CD4-positive, alpha-beta memory T cell (primary cell): ENCODE results near the gene CYP11A1. TPM values are rescaled to one million over a fixed set of nuclear protein-coding genes. Genes with fewer than 3 reads are reported as not detected.
A peak's percentile ranks its signal among the peaks of the same experiment; 100 is the strongest.

ENCODE experiments used
- CTCF ChIA-PET: fragments of 350-600 bp; sonication (Branson Sonifier 250); formaldehyde crosslinking; loops from one replicate; lab custom pipeline; 2021; ENCODE audit warnings: inconsistent platforms; ENCODE audit not compliant: partially characterized antibody; lab: Charles Lee
- POLR2A ChIA-PET: fragments of 350-600 bp; sonication (Branson Sonifier 250); formaldehyde crosslinking; loops from one replicate; lab custom pipeline; 2021; ENCODE audit not compliant: partially characterized antibody; lab: Charles Lee
- DNase-seq, 5 donors: peaks; one replicate each; pipeline versions ENCODE4 v3.0.0 to v3.0.0-alpha.2; 2020 to 2022; ENCODE audit warnings: mixed read lengths in 1 of 5
- H3K27ac ChIP-seq: one replicate; pipeline ENCODE4 v1.7.0; 2013; ENCODE audit warnings: low read depth, low read length
- H3K27me3 ChIP-seq: 2 replicates; pipeline ENCODE4 v1.7.0; 2013; ENCODE audit warnings: mild to moderate bottlenecking, low read length, moderate library complexity; ENCODE audit not compliant: insufficient read depth
- H3K36me3 ChIP-seq: 2 replicates; pipeline ENCODE4 v1.7.0; 2013; ENCODE audit warnings: mild to moderate bottlenecking, low read length, moderate library complexity; ENCODE audit not compliant: insufficient read depth
- H3K4me1 ChIP-seq: 2 replicates; pipeline ENCODE4 v1.7.0; 2013; ENCODE audit warnings: mild to moderate bottlenecking, low read length, moderate library complexity; ENCODE audit not compliant: insufficient read depth
- H3K4me3 ChIP-seq, 2 donors: one replicate each; pipeline ENCODE4 v1.7.0; 2013; ENCODE audit warnings: low read length in 2 of 2, mild to moderate bottlenecking in 1 of 2
- H3K9me3 ChIP-seq, 2 donors: one replicate each; pipeline ENCODE4 v1.7.0; 2013; ENCODE audit warnings: low read length in 2 of 2, control low read depth in 1 of 2; ENCODE audit not compliant: control insufficient read depth in 1 of 2
- H3K27ac Mint-ChIP-seq, 7 donors: one replicate each; pipeline ENCODE4 v1.8.0; 2020 to 2021; ENCODE audit warnings: mixed read lengths in 7 of 7, mild to moderate bottlenecking in 6 of 7, inconsistent platforms in 3 of 7, moderate library complexity in 3 of 7
- H3K27me3 Mint-ChIP-seq, 2 donors: one replicate each; pipeline ENCODE4 v1.8.0; 2020 to 2021; ENCODE audit warnings: mixed read lengths in 2 of 2
- H3K36me3 Mint-ChIP-seq, 2 donors: one replicate each; pipeline ENCODE4 v1.8.0; 2020 to 2021; ENCODE audit warnings: mixed read lengths in 2 of 2, inconsistent platforms in 1 of 2, mild to moderate bottlenecking in 1 of 2
- H3K4me1 Mint-ChIP-seq, 4 donors: one replicate each; pipeline ENCODE4 v1.8.0; 2020 to 2021; ENCODE audit warnings: mixed read lengths in 4 of 4, mild to moderate bottlenecking in 1 of 4
- H3K4me3 Mint-ChIP-seq, 8 donors: one replicate each; pipeline ENCODE4 v1.8.0; 2020 to 2021; ENCODE audit warnings: mixed read lengths in 8 of 8, mild to moderate bottlenecking in 7 of 8, moderate library complexity in 6 of 8, inconsistent platforms in 3 of 8
- H3K9me3 Mint-ChIP-seq, 8 donors: one replicate each; pipeline ENCODE4 v1.8.0; 2020 to 2021; ENCODE audit warnings: mixed read lengths in 8 of 8, mild to moderate bottlenecking in 5 of 8, inconsistent platforms in 3 of 8, moderate library complexity in 1 of 8
- intact Hi-C: fragments of 100-400 bp; cut with micrococcal nuclease; formaldehyde crosslinking; loops from one replicate; pipeline ENCODE4 v1.15.1; 2023
- polyA plus RNA-seq, 2 donors: library from polyadenylated mRNA; unstranded; fragments of 300-500 nt; fragmentation: Illumina TruSeq; gene quantifications; one replicate each; pipeline ENCODE4 v1.2.3, GENCODE V29; 2021
- total RNA-seq, 2 experiments: library from RNA; stranded (reverse); gene quantifications; one replicate each; pipeline ENCODE4 v1.2.3, GENCODE V29; 2021

Gene CYP11A1
- total and polyA plus RNA-seq, 4 experiments from 2014 or later = not detected

DNA sequence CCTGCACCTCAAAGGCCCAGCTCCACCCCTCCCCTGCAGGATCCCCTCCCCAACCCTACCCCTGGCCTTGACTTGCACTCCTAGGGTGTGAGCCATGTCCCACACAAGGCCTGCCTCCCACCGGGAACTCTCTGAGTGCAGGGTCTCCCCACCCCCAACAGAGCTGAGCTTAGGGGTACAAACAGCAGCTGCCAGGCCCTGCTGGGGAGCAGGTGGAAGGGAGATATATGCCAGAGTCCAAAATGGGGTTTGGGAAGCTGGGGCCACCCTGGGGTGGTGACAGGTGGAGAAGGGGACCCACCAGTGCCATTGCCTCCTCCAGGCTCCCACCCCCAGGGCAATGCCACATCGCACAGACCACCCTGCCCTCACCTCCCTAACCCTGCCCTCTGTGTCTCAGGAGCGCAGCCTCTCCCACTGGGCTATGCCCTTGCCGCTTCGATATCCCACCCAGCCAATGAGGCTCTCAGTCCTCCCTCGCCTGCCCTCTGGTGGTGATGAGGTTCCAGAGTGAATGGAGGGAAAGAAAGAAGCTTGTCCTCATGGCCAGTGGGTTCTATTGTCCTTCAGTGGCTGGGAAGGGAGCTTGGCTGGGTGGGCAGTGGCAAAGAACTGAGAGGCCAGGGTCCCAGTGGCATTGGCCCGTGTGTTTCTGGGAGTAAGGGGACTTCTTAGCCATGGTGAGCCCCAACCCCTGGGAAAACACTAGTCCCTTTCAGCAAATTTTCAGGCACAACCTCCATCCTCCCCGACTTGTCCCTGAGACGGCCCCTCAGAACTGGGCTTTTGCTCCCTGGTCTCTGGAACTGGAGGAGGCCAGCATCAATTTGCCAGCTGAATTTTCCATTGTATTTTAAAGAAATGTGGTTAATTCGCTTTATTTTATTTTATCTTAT lies 46.8 kb downstream of the CYP11A1 start:
- peak overlapping the region in 1 of 7 donors; percentile 64 for H3K27ac Mint-ChIP-seq
- CTCF ChIA-PET = interaction anchor here (1.7 to 2.4 kb wide), 2 partner anchors 193 to 348 kb away, joined by 8 to 11 read pairs; no protein-coding TSS in a partner anchor

DNA sequence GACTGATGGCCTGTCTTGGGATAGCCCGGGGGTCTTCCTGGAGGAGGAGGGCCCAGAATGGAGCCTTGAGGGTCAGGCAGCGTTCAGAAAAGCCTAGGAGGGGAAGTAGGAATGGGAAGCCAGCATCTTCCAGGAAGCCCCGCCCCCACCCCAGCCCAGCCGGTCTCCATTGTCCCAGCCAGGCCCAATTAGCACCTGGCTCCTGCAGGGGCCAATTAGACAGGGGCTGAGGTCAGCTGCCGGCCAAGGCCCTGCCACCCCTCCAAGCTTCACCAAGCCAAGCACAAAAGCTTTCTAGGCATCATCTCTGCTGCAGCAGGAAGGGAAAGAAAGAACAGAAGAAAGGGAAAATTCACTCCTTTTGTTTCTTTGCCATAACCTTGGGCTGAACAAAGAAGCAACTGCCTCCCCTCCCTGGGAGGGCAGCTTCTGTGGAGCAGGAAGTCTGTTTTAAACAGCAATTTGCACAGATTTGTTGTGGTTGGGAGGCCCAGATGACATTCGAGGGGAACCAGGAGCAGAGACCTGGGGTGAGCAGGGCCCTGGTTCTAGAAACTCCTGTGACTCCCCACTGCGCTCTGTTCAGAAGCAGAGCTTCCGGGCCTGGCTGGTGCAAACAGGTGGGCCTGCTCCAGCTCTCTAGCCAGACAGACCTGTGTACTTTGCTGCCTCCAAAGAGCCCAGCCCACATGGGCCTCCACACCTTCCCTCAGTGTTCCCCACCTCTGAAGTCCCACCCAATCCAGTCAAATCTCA lies 47.7 kb downstream of the CYP11A1 start:
- H3K27ac Mint-ChIP-seq = no peak overlapping the region
- no peaks in the 10 kb centered on the region for H3K9me3 Mint-ChIP-seq
- DNase-seq = no peak
- no peaks in the 10 kb centered on the region for H3K36me3 Mint-ChIP-seq
- no peak overlapping the region for H3K4me3 ChIP-seq
- H3K4me1 Mint-ChIP-seq = peaks cover 4 to 11% (median 9%) of the 10 kb centered on the region in 4 donors
- peaks cover 2 to 6% of the 10 kb centered on the region in 2 donors for H3K27me3 Mint-ChIP-seq
- H3K9me3 ChIP-seq = no peaks in the 10 kb centered on the region
- no peak overlapping the region for H3K27ac ChIP-seq
- no peaks in the 10 kb centered on the region for H3K36me3 ChIP-seq
- CTCF ChIA-PET = interaction anchor here (1.7 to 2.4 kb wide), 2 partner anchors 192 to 347 kb away, joined by 8 to 11 read pairs; no protein-coding TSS in a partner anchor
- no peaks in the 10 kb centered on the region for H3K27me3 ChIP-seq
- intact Hi-C loops = loop anchor here (1.0 kb wide), 1 partner anchor 346 kb away; no protein-coding TSS in a partner anchor
- H3K4me3 Mint-ChIP-seq = no peak overlapping the region
- peaks cover 10% of the 10 kb centered on the region for H3K4me1 ChIP-seq
- POLR2A ChIA-PET = no interaction called here

More for the DNA sequence above, 46.8 kb downstream of the CYP11A1 start:
- H3K36me3 Mint-ChIP-seq = no peaks in the 10 kb centered on the region
- POLR2A ChIA-PET = no interaction called here
- Histone ChIP-seq H3K4me1 (peaks cover 2% of the 10 kb centered on the region), H3K9me3 (no peaks in the 10 kb centered on the region), H3K27ac (no peak overlapping the region), H3K36me3 (no peaks in the 10 kb centered on the region), H3K27me3 (no peaks in the 10 kb centered on the region), H3K4me3 (no peak overlapping the region)
- DNase-seq = peak in 1 of 5 donors; percentile 6
- no peak overlapping the region for H3K4me3 Mint-ChIP-seq
- no peaks in the 10 kb centered on the region for H3K9me3 Mint-ChIP-seq
- peaks cover 2 to 6% of the 10 kb centered on the region in 2 donors for H3K27me3 Mint-ChIP-seq
- intact Hi-C loops = loop anchor here (1.0 kb wide), 1 partner anchor 347 kb away; no protein-coding TSS in a partner anchor
- peaks cover under 1 to 2% (median 2%) of the 10 kb centered on the region in 4 donors for H3K4me1 Mint-ChIP-seq

DNA sequence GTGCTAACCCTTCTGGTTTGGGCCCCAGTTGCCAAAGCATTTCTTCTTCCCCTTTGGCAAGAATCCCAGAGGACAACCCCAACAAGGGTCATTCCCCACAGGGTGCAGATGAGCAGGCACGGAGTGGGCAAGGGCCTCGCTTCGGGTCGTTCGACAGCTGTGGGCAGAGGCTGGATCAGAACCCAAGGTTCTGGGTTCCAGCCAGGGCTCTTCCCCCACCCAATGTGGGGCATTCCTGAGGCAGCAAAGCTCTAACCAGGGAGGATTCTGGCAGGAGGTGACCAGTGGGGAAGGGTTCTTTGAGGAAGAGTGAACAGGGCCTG lies 48.3 kb downstream of the CYP11A1 start:
- H3K4me3 Mint-ChIP-seq = no peak overlapping the region
- ChIA-PET CTCF (interaction anchor here (1.7 to 2.4 kb wide), 2 partner anchors 191 to 346 kb away, joined by 8 to 11 read pairs; no protein-coding TSS in a partner anchor), POLR2A (no interaction called here)
- DNase-seq = no peak
- H3K27ac Mint-ChIP-seq = no peak overlapping the region
- H3K9me3 Mint-ChIP-seq = no peaks in the 10 kb centered on the region
- no peaks in the 10 kb centered on the region for H3K36me3 Mint-ChIP-seq
- Histone ChIP-seq H3K9me3 (no peaks in the 10 kb centered on the region), H3K36me3 (no peaks in the 10 kb centered on the region), H3K27me3 (no peaks in the 10 kb centered on the region), H3K27ac (no peak overlapping the region), H3K4me3 (no peak overlapping the region), H3K4me1 (peaks cover 12% of the 10 kb centered on the region)
- intact Hi-C loops = no loop called here
- peaks cover 2 to 4% of the 10 kb centered on the region in 2 donors for H3K27me3 Mint-ChIP-seq
- H3K4me1 Mint-ChIP-seq = peaks cover 4 to 17% (median 10%) of the 10 kb centered on the region in 4 donors

DNA sequence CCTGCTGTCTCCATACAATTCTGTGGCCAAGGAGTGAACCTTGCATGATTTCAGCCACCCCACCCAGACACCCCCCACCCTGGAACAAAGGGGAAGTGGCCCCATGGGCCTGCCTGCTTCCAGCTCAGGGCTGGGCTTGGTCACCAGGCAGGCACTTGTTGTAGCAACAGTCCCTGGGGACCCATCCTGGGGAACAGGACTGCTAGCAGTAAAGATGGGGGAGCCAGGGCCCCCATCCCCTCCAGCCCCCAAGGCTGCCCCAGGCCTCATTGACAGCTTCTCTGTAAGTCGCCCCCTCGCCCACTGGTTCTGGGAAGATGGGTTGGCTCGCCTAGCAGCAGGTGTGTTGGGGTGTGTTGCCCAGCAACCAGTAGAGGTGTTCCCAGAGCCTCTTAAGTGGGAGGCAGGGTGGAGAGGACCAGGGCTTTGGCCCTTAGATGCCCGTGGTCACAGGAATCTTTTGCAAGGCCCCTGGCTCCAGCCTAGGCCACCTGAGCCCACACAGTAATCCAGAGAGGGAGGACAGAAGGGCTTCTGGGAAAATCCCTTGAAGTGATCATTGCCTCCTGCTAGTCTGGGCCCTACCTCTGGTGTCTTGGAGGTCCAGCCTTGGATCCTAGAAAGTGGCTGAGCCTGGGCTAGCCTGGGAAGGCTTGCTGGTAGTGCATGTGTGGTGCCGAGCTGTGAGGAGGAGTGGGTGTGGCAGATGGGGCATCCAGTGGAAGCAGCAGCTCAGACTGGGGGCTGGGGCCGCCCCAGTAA lies 48.9 kb downstream of the CYP11A1 start:
- no peak for DNase-seq
- H3K27me3 Mint-ChIP-seq = peaks cover 4 to 7% of the 10 kb centered on the region in 2 donors
- H3K27ac Mint-ChIP-seq = peak overlapping the region in 2 of 7 donors; percentile 30 to 48
- no peak overlapping the region for H3K4me3 Mint-ChIP-seq
- intact Hi-C loops = no loop called here
- peaks cover 4 to 22% (median 10%) of the 10 kb centered on the region in 4 donors for H3K4me1 Mint-ChIP-seq
- Histone ChIP-seq H3K27ac (no peak overlapping the region), H3K36me3 (no peaks in the 10 kb centered on the region), H3K4me3 (no peak overlapping the region), H3K27me3 (no peaks in the 10 kb centered on the region), H3K4me1 (peaks cover 12% of the 10 kb centered on the region), H3K9me3 (no peaks in the 10 kb centered on the region)
- ChIA-PET POLR2A (no interaction called here), CTCF (interaction anchor here (1.7 to 2.4 kb wide), 2 partner anchors 191 to 346 kb away, joined by 8 to 11 read pairs; no protein-coding TSS in a partner anchor)
- H3K36me3 Mint-ChIP-seq = no peaks in the 10 kb centered on the region
- H3K9me3 Mint-ChIP-seq = no peaks in the 10 kb centered on the region

DNA sequence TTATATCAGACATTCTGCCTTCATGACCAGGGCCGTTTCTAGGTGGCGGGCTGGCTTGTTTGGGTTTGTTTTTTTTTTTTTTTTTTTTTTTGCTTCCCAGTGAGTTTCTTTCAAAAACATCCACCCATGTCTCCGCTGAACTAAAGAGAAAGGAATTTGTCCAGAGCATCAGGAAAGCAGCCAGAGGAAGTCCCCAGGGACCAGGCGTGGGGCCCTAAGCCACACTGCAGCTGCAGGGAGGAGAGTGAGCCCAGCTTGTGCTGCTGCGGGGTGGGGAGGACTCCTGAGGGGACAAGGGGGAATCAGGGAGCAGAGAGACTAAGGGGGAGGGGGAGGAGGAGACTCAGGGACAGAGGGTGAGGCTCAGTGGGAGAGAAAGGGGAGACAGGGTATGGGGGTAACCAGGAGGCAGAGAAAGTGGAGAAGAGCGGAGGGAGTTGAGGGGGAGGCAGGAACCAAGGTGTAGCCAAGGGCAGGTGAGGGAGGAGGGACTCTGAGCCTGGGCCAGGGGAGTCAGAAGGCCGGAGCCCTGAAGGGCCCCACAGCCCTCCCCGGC lies 49.5 kb downstream of the CYP11A1 start:
- POLR2A ChIA-PET = no interaction called here
- peaks cover 4 to 22% (median 10%) of the 10 kb centered on the region in 4 donors for H3K4me1 Mint-ChIP-seq

DNA sequence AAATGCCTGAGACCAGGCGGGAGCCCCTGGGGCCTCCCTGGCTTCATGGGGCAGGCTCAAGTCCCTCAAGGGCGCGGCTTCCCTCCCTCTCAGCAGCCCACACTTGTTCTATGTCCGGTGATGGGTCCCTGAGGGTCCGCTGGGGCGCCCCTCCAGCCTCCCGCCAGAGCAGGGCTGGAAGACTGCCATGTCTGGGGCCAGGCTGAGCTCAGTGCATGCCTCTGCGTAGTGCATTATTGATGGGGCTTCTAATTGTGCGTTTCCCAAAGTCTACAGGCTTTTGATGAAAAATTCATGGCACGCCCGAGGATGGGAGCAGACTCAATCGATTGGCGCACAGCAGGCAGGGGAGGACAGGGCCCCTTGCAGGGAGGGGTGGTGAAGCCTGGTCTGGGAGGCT lies 51.3 kb downstream of the CYP11A1 start:
- POLR2A ChIA-PET = no interaction called here
- H3K4me3 Mint-ChIP-seq = no peak overlapping the region
- peaks cover 2 to 3% of the 10 kb centered on the region in 2 donors for H3K27me3 Mint-ChIP-seq

More for the DNA sequence above, 49.5 kb downstream of the CYP11A1 start:
- no peaks in the 10 kb centered on the region for H3K9me3 ChIP-seq
- Mint-ChIP-seq H3K36me3 (no peaks in the 10 kb centered on the region), H3K4me3 (no peak overlapping the region), H3K27ac (peak overlapping the region in 1 of 7 donors; percentile 57), H3K9me3 (no peaks in the 10 kb centered on the region), H3K27me3 (peaks cover 4 to 7% of the 10 kb centered on the region in 2 donors)
- H3K27me3 ChIP-seq = no peaks in the 10 kb centered on the region
- CTCF ChIA-PET = no interaction called here
- intact Hi-C loops = no loop called here
- no peaks in the 10 kb centered on the region for H3K36me3 ChIP-seq
- no peak overlapping the region for H3K27ac ChIP-seq
- H3K4me1 ChIP-seq = peaks cover 12% of the 10 kb centered on the region
- DNase-seq = no peak
- no peak overlapping the region for H3K4me3 ChIP-seq

More for the DNA sequence above, 51.3 kb downstream of the CYP11A1 start:
- H3K4me3 ChIP-seq = no peak overlapping the region
- CTCF ChIA-PET = no interaction called here
- no peaks in the 10 kb centered on the region for H3K9me3 ChIP-seq
- intact Hi-C loops = no loop called here
- Mint-ChIP-seq H3K4me1 (peaks cover 4 to 22% (median 10%) of the 10 kb centered on the region in 4 donors), H3K36me3 (no peaks in the 10 kb centered on the region), H3K27ac (no peak overlapping the region), H3K9me3 (no peaks in the 10 kb centered on the region)
- no peaks in the 10 kb centered on the region for H3K36me3 ChIP-seq
- peaks cover 12% of the 10 kb centered on the region for H3K4me1 ChIP-seq
- H3K27ac ChIP-seq = no peak overlapping the region
- no peak for DNase-seq
- no peaks in the 10 kb centered on the region for H3K27me3 ChIP-seq
